Ramos (cell line): ENCODE measurements around the gene CDH23.

ENCODE experiments used
- in situ Hi-C: fragments of 300-500 bp; cut with MboI; formaldehyde crosslinking; loops from one replicate; pipeline ENCODE4 v1.14.3; 2022; ENCODE audit warnings: low sequenced_read_pairs; ENCODE audit not compliant: unreplicated experiment

CDH23 gene

DNA sequence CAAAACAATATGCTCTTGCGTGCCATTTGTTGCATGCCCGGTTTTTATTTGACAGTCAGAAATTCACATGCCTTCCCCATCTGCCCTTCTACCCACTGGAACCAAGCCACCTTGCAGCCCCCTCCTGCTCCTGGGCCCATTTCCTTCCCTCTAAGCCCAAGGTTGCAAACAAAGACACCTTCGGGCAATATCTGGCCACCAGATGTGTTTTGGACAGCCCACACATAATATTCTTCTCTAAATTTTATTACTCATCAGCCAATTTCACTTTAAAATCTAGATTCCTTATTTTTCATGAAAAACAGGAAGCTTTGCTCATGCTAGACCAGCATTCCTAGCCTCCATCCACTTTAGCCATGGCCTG lies 341.1 kb downstream of the CDH23 start:
- in situ Hi-C loops, result loop anchor here (25.0 kb wide), 1 partner anchor 1251 kb away; the partner anchor contains the start of gene PALD1

DNA sequence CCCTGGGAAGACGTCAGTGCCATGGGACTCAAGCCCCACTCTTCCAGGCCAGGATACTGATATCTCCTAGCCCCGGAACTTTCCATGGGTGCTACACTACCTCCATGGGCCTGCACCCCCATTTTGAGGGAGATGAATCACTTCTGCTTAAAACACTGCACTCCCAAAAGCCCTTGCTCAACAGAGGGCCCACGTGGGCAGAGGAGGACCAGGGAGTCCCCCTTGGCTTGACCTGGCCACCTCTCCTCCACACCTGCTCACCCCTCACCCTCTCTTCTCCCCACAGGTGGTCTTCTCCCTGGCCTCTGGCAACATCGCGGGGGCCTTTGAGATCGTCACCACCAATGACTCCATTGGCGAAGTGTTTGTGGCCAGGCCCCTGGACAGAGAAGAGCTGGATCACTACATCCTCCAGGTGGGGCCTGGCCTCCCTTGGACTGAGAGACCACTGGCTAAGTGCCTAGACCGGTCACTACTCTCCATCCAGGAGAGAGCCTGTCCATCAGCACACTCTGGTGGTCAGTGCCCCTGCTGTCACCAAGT lies 342.7 kb downstream of the CDH23 start:
- in situ Hi-C loops, result loop anchor here (25.0 kb wide), 1 partner anchor 1252 kb away; the partner anchor contains the start of gene PALD1

DNA sequence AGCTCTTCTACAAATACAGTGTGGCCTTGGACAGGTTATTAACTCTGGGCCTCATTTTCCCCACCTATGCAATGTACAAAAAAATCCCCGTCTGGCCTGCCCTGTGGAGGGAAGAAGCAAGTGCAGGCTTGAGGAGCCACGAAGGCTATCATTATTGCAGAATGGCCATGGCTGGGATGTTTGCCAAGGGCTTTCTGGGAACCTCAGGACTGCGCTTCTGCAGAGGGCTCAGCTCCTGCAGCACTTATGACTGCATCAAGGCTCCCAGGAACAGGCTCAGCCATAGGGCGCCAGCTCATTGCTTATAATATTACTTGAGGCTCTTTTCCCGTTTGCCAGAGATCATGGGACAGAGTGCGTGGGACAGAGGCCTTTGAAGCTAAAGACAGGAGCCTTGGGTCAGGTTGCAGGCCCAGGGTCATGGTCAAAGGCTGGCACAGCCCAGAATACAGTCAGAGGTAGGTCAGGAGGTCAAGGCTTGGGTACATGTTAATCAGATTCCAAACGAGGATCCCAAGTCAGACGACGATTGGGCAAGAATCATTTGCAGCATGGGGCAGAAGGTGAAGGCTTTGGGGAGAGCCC lies 343.4 kb downstream of the CDH23 start:
- in situ Hi-C loops, result loop anchor here (25.0 kb wide), 1 partner anchor 1253 kb away; the partner anchor contains the start of gene PALD1

- in situ Hi-C loops, result loop anchor here (25.0 kb wide), 1 partner anchor 1254 kb away; the partner anchor contains the start of gene PALD1
These were observed 344.3 kb downstream of the CDH23 start for GRCh38 chr10:71741029-71741428.

- in situ Hi-C loops, result loop anchor here (25.0 kb wide), 1 partner anchor 1254 kb away; the partner anchor contains the start of gene PALD1
These were observed 345.0 kb downstream of the CDH23 start for GRCh38 chr10:71741671-71742070.

DNA sequence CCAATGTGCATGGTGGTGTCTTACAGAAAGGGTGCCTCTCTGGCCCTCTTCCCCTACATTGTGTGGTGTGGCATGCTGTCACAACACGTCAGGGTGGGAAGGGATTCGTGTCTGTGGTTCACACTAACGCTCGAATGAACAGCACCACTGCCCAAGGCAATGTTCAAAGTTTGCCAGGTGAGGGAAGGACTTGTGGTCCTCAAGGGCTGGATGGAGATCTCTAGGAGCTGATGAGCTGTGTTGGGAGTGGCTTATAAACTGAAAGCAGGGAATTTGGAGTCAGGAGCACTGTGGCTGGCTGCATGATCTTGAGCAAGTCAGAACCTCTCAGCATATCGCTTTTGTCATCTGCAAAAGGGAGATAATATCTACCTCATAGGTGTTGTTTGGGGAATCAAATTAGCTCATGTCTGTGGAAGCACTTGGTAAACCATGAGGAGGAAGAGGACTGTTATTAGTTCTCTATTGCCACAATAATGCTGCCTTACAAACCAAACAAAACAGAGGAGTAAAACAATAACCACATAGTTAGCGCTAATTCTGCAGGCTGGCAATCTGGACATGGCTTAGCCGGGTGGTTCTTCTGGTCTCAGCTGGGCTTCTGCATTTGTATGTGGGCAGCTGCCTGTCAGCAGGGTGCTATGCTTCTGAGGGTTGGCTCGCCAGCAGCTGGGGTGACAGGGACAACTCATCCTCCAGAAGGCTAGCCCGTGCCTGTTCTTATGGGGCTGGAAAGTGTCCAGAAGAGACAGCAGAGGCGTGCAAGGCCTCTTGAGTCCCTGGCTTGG lies 345.8 kb downstream of the CDH23 start:
- in situ Hi-C loops, result loop anchor here (25.0 kb wide), 1 partner anchor 1255 kb away; the partner anchor contains the start of gene PALD1

GRCh38 chr10:71743089-71743838 lies 346.5 kb downstream of the CDH23 start:
- in situ Hi-C loops, result loop anchor here (25.0 kb wide), 1 partner anchor 1256 kb away; the partner anchor contains the start of gene PALD1

DNA sequence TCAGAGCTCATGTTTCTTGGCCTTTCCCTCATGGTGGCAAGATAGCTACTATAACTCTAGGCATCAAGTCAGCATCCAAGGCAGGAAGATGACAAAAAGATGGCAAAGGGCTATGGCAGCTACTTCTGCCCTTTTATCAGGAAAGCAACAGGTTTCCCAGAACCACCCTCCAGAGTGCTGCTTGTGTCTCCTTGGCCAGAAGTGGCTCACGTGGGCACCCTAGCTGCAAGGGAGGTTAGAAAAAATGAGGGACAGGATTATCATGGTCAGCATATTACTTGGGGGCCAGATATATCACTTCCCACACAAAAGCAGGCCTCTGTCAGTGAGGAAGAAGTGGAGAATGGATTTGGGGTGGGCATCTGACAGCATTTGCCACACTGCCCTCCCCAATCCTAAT lies 347.1 kb downstream of the CDH23 start:
- in situ Hi-C loops, result loop anchor here (25.0 kb wide), 1 partner anchor 1257 kb away; the partner anchor contains the start of gene PALD1

- in situ Hi-C loops, result loop anchor here (25.0 kb wide), 1 partner anchor 1258 kb away; the partner anchor contains the start of gene PALD1
These were observed 348.4 kb downstream of the CDH23 start for GRCh38 chr10:71744897-71745663.

GRCh38 chr10:71745664-71746250 lies 349.0 kb downstream of the CDH23 start:
- in situ Hi-C loops, result loop anchor here (25.0 kb wide), 1 partner anchor 1258 kb away; the partner anchor contains the start of gene PALD1

DNA sequence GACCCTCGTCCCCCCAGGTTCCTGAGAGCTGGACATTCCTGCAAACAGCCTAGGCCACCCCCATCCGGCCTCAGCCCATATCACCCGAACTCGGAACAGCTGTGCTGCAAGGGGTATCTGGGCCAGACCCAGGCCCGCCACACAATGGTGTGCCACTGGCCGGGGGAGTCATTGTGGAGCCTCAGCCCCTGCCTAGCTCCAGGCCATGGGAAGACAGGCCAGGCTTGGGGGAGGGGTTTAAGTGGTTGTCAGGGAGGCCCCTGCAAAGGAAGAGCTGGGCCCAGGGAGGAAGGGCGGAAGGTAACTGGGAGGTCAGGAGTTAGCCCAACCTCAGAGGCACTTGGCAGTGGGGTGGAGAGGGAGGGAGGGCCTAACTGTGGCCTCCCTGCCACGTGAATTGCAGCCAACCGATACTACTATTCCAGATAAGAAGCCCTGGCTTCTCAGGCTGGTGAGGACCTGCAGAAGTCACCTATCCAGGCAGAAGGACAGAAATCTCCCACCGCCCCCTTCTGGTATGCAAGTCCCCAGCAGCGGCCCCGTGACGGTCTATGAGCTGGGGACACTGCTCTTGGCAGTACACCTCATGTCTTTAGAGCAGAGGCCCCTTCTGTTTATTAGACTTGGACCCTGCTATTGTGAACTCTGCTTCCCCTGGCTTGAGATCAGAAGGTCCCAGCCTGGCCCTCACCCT lies 349.8 kb downstream of the CDH23 start:
- in situ Hi-C loops, result loop anchor here (25.0 kb wide), 1 partner anchor 1259 kb away; the partner anchor contains the start of gene PALD1

- in situ Hi-C loops, result loop anchor here (25.0 kb wide), 1 partner anchor 1260 kb away; the partner anchor contains the start of gene PALD1
These were observed 350.4 kb downstream of the CDH23 start for GRCh38 chr10:71747039-71747531.

GRCh38 chr10:71747551-71748523 lies 351.1 kb downstream of the CDH23 start:
- in situ Hi-C loops, result loop anchor here (25.0 kb wide), 1 partner anchor 1261 kb away; the partner anchor contains the start of gene PALD1

GRCh38 chr10:71748671-71749191 lies 352.0 kb downstream of the CDH23 start:
- in situ Hi-C loops, result loop anchor here (25.0 kb wide), 1 partner anchor 1261 kb away; the partner anchor contains the start of gene PALD1

DNA sequence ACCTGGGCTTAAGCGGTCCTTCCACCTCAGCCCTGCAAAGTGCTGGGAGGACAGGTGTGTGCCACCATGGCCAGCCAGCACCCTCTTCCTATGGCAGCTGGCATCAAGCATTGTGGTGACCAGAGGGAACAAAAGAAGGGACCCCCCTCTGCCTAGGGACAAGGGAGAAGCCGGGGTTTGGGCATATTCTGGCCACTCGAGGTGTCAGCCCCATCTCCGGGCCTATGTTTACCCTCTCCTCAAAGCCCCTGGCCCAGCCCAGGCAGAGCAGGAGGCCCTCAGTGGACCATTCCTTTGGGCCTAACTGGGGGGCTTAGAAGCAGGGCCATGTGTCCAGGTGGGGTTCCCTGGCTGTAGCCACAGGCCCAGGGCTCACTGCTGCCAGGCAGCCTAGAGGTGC lies 352.7 kb downstream of the CDH23 start:
- in situ Hi-C loops, result loop anchor here (25.0 kb wide), 1 partner anchor 1262 kb away; the partner anchor contains the start of gene PALD1

DNA sequence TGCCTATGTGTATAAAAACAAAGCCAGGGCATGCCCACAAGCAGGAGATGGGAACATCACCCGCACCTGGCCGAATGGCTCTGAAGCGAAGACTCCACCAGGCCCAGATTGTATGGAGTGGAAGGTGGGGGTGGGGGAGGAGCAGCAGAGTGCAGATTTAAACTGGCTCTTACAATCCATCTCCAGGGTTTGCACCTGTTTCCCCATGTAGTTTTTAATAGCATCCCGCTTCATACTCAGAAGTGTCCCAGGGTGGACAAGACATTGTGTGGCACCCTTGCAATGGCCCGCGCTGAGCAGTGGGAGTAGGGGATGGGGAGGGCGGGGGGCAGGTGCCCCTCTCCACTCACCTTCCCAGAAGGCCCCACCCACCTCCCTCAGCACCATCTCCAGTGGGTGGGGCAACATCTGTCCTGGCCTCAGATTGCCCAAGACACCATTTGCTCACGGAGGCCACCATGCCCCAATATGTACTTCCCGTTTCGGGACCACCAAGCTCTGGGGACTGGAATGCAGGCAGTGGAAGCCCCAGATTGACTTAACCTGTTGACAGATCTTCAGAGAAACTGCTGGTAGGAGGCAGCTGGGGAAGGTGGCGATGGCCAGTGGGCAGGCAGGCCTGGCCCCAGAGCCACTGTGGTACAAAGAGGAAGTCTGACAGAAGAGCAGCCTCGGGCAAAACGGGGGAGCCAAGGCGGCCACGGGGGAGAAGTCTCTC lies 353.6 kb downstream of the CDH23 start:
- in situ Hi-C loops, result no loop called here
